Measurements from ENCODE around the gene TSPAN2. TPM values are rescaled to one million over a fixed set of nuclear protein-coding genes. Genes with fewer than 3 reads are reported as not detected.

Gene TSPAN2
- total RNA-seq, 1 experiment from 2014 or later = 7.7 TPM

DNA sequence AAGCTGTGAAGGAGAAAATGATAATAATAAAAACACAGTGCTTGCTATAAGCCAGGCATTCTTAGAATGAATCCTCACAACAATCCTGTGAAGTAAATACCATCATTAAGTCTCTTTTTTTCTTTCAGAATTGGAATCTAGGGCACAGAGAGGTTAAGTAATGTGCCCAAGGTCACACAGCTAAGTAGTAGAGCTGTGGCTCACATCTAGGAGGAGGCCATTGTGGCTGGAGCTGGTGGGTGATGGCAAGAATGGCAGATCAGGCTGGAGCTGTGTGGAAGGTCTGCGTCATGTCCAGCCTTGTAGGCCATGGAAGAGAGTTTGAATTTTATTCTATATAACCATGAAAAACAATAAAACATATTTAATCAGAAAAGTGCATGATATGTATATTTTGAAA is 38.2 kb upstream of the TSPAN2 start:
- no peaks in the 10 kb centered on the region for H3K27me3 Mint-ChIP-seq (ENCODE audit: unreplicated experiment)
- intact Hi-C loops (cut with micrococcal nuclease; ENCODE audit: unreplicated experiment) = no loop called here
- no TSS peak for BruUV-seq (replicated peaks)
- DNase-seq = no peak
- H3K4me3 Mint-ChIP-seq (ENCODE audit: low read depth, unreplicated experiment) = no peak overlapping the region
- no peak overlapping the region for H3K27ac Mint-ChIP-seq (ENCODE audit: unreplicated experiment)
- CTCF ChIA-PET = no interaction called here
- no peaks in the 10 kb centered on the region for H3K36me3 Mint-ChIP-seq (ENCODE audit: insufficient read depth, unreplicated experiment)
- TF ChIP-seq, protein P1, sequence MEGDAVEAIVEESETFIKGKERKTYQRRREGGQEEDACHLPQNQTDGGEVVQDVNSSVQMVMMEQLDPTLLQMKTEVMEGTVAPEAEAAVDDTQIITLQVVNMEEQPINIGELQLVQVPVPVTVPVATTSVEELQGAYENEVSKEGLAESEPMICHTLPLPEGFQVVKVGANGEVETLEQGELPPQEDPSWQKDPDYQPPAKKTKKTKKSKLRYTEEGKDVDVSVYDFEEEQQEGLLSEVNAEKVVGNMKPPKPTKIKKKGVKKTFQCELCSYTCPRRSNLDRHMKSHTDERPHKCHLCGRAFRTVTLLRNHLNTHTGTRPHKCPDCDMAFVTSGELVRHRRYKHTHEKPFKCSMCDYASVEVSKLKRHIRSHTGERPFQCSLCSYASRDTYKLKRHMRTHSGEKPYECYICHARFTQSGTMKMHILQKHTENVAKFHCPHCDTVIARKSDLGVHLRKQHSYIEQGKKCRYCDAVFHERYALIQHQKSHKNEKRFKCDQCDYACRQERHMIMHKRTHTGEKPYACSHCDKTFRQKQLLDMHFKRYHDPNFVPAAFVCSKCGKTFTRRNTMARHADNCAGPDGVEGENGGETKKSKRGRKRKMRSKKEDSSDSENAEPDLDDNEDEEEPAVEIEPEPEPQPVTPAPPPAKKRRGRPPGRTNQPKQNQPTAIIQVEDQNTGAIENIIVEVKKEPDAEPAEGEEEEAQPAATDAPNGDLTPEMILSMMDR (IDR thresholded peaks at IDR 0.05; ENCODE audit: unreplicated experiment) = no peak
- H3K4me1 Mint-ChIP-seq (ENCODE audit: low read depth, unreplicated experiment) = no peaks in the 10 kb centered on the region
- no peaks in the 10 kb centered on the region for H3K9me3 Mint-ChIP-seq (ENCODE audit: low read depth, unreplicated experiment)

GRCh38 chr1:115126516-115126915 is 37.2 kb upstream of the TSPAN2 start:
- H3K9me3 Mint-ChIP-seq (ENCODE audit: low read depth, unreplicated experiment) = peaks cover 3% of the 10 kb centered on the region
- no TSS peak for BruUV-seq (replicated peaks)
- H3K4me3 Mint-ChIP-seq (ENCODE audit: low read depth, unreplicated experiment) = no peak overlapping the region
- no peak overlapping the region for H3K27ac Mint-ChIP-seq (ENCODE audit: unreplicated experiment)
- TF ChIP-seq, protein P1 (IDR thresholded peaks at IDR 0.05; ENCODE audit: unreplicated experiment) = no peak
- CTCF ChIA-PET = no interaction called here
- no peak for DNase-seq
- intact Hi-C loops (cut with micrococcal nuclease; ENCODE audit: unreplicated experiment) = no loop called here
- no peaks in the 10 kb centered on the region for H3K36me3 Mint-ChIP-seq (ENCODE audit: insufficient read depth, unreplicated experiment)
- no peaks in the 10 kb centered on the region for H3K27me3 Mint-ChIP-seq (ENCODE audit: unreplicated experiment)
- no peaks in the 10 kb centered on the region for H3K4me1 Mint-ChIP-seq (ENCODE audit: low read depth, unreplicated experiment)

GRCh38 chr1:115123116-115123515 is 33.8 kb upstream of the TSPAN2 start:
- CTCF ChIA-PET = no interaction called here
- H3K27me3 Mint-ChIP-seq (ENCODE audit: unreplicated experiment) = no peaks in the 10 kb centered on the region
- peaks cover 3% of the 10 kb centered on the region for H3K4me1 Mint-ChIP-seq (ENCODE audit: low read depth, unreplicated experiment)
- DNase-seq = no peak
- H3K4me3 Mint-ChIP-seq (ENCODE audit: low read depth, unreplicated experiment) = no peak overlapping the region
- TF ChIP-seq, protein P1 (IDR thresholded peaks at IDR 0.05; ENCODE audit: unreplicated experiment) = no peak
- intact Hi-C loops (cut with micrococcal nuclease; ENCODE audit: unreplicated experiment) = no loop called here
- BruUV-seq (replicated peaks) = no TSS peak
- H3K36me3 Mint-ChIP-seq (ENCODE audit: insufficient read depth, unreplicated experiment) = no peaks in the 10 kb centered on the region
- H3K27ac Mint-ChIP-seq (ENCODE audit: unreplicated experiment) = no peak overlapping the region
- H3K9me3 Mint-ChIP-seq (ENCODE audit: low read depth, unreplicated experiment) = peaks cover 3% of the 10 kb centered on the region

DNA sequence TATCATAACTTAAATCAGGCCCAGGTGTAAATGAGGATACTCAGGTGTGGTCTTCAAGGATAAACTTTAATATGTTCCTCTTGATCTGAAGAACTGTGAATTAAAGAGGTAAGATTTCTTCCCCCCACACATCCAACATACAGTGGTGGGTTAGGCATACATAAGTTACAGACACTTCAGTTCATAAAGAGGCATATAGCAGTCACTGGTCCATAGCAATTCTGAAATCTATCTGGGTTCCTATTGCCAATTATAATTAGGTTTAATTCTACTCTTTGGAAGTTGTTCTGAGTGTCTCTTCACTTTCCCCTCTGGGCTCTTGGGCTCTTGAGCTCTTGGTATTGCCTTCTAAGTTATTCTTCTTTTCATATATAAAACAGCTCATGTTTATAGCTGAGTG is 32.5 kb upstream of the TSPAN2 start:
- Mint-ChIP-seq H3K36me3 (ENCODE audit: insufficient read depth, unreplicated experiment) (no peaks in the 10 kb centered on the region), H3K4me3 (ENCODE audit: low read depth, unreplicated experiment) (no peak overlapping the region), H3K4me1 (ENCODE audit: low read depth, unreplicated experiment) (peaks cover 16% of the 10 kb centered on the region), H3K27me3 (ENCODE audit: unreplicated experiment) (no peaks in the 10 kb centered on the region), H3K9me3 (ENCODE audit: low read depth, unreplicated experiment) (peaks cover 3% of the 10 kb centered on the region), H3K27ac (ENCODE audit: unreplicated experiment) (no peak overlapping the region)
- intact Hi-C loops (cut with micrococcal nuclease; ENCODE audit: unreplicated experiment) = no loop called here
- CTCF ChIA-PET = no interaction called here
- TF ChIP-seq, protein P1 (IDR thresholded peaks at IDR 0.05; ENCODE audit: unreplicated experiment) = no peak
- no TSS peak for BruUV-seq (replicated peaks)
- DNase-seq = no peak

GRCh38 chr1:115120296-115120695 is 31.0 kb upstream of the TSPAN2 start:
- CTCF ChIA-PET = no interaction called here
- no peaks in the 10 kb centered on the region for H3K27me3 Mint-ChIP-seq (ENCODE audit: unreplicated experiment)
- H3K27ac Mint-ChIP-seq (ENCODE audit: unreplicated experiment) = no peak overlapping the region
- intact Hi-C loops (cut with micrococcal nuclease; ENCODE audit: unreplicated experiment) = no loop called here
- H3K4me3 Mint-ChIP-seq (ENCODE audit: low read depth, unreplicated experiment) = no peak overlapping the region
- no TSS peak for BruUV-seq (replicated peaks)
- peaks cover 26% of the 10 kb centered on the region for H3K4me1 Mint-ChIP-seq (ENCODE audit: low read depth, unreplicated experiment)
- TF ChIP-seq, protein P1 (IDR thresholded peaks at IDR 0.05; ENCODE audit: unreplicated experiment) = no peak
- no peaks in the 10 kb centered on the region for H3K36me3 Mint-ChIP-seq (ENCODE audit: insufficient read depth, unreplicated experiment)
- no peak for DNase-seq
- peaks cover 3% of the 10 kb centered on the region for H3K9me3 Mint-ChIP-seq (ENCODE audit: low read depth, unreplicated experiment)
